SK-N-MC (cell line): Measurements from ENCODE around the gene RAB11B.

Experiments
- EZH2 ChIP-seq: fragments of 200-600 bp; sonication (generic); IDR thresholded peaks from one replicate; pipeline ENCODE4 v1.6.1; 2017; ENCODE audit warnings: antibody characterized with exemption
- FOXP2 ChIP-seq: optimal IDR thresholded peaks from 2 replicates; pipeline ENCODE3; 2011; ENCODE audit warnings: mild to moderate bottlenecking, moderate library complexity; ENCODE audit not compliant: insufficient read depth; ENCODE audit errors: extremely low read length, control extremely low read depth
- POLR2AphosphoS5 ChIP-seq: IDR thresholded peaks from 2 replicates; pipeline ENCODE4 v1.6.1; 2012; ENCODE audit warnings: mild to moderate bottlenecking, low read depth, low read length, borderline replicate concordance

DNA sequence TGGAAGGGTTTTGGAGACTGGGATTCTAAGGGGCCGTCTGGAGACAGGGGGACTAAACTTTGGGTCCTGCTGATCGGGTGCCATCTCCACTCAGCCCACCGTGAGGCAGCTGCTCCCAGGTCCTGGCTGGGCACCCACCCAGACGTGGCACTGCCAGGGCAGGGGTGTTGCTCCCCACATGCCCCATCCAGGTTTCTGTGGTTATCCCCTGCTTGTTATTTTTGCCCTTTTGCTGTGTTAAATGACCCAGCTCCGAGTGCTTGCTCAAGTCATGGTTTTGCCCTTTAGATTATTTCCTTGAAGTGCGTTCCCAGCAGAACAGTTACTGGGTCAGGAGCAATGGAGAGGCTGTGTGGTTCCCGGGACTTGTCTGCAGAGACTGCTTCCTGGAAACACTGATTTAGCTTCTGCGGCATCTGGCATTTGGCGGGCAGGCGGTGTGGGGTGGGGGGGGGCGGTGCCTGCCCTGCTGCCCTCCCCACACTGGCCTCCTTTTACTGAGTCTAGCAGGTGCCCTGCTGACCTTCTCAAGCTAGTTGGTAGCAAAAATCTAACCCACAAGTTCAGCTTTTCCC is 1.9 kb downstream of the RAB11B start:
- TF ChIP-seq POLR2AphosphoS5 = no peak
- TF ChIP-seq EZH2 = no peak
- no peak for TF ChIP-seq FOXP2
